ENCODE measurements around the gene PPP2R2C. TPM values are rescaled to one million over a fixed set of nuclear protein-coding genes. Genes with fewer than 3 reads are reported as not detected.
A peak's percentile ranks its signal among the peaks of the same experiment; 100 is the strongest.

Gene PPP2R2C
- total and polyA plus RNA-seq, 2 donors = 5.4 to 6.4 TPM

DNA sequence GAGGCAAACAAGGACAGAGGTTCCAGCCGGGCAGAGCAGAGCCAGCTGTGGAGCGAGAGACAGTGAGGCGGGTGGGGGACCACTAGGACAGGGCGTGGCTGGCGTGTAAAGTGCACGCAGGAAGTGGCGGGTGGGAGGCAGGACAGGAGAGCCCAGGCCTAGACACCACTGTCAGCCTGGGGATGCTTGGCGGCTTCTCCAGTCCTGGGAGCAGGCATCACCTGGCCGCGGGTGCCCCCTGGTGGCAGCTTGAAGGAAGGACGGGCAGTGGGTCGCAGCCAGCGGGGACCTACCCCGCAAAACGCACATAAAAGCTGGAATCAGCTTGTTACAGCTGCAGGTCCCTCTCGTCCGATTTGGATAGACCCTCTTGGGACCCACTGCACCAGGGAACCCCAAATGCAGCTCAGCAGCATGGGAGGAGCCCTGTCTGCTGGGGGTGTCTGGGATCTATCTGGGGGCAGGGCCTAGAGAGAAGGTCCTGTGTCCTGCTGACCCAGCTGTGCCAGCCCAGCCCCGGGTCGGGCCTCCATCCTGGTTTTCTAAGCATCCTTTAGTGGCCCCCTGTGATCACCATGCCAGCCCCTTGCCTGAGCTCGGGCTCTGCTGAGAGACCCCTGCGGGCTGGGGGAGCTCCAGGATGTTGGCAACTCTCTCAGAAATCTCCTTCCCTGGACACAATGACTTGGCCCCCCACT is 145.0 kb downstream of the PPP2R2C start:
- peak; percentile 4 to 64 (median 40) for DNase-seq (ENCODE audit: low read depth in 6 of 9, low spot score in 9 of 9)
- H3K27me3 ChIP-seq (ENCODE audit: control insufficient read depth in 2 of 2, insufficient read depth in 1 of 2, low read length in 1 of 2) = peaks cover 4 to 25% of the 10 kb centered on the region in 2 donors
- no peaks in the 10 kb centered on the region for H3K36me3 ChIP-seq (ENCODE audit: control insufficient read depth in 2 of 2, insufficient read depth in 2 of 2, low read length in 1 of 2)
- 23% methylated on average over 21 of the region's 21 CpGs for WGBS
- no peak overlapping the region for H3K4me3 ChIP-seq (ENCODE audit: low read length in 2 of 2)
- H3K4me1 ChIP-seq (ENCODE audit: control insufficient read depth in 2 of 2, insufficient read depth in 2 of 2, low read length in 2 of 2) = no peaks in the 10 kb centered on the region
- peaks cover 0 to 5% of the 10 kb centered on the region in 2 donors for H3K9me3 ChIP-seq (ENCODE audit: control insufficient read depth in 2 of 2, insufficient read depth in 1 of 2, low read length in 1 of 2)
- H3K27ac ChIP-seq (ENCODE audit: low read depth in 1 of 2, low read length in 1 of 2) = no peak overlapping the region

DNA sequence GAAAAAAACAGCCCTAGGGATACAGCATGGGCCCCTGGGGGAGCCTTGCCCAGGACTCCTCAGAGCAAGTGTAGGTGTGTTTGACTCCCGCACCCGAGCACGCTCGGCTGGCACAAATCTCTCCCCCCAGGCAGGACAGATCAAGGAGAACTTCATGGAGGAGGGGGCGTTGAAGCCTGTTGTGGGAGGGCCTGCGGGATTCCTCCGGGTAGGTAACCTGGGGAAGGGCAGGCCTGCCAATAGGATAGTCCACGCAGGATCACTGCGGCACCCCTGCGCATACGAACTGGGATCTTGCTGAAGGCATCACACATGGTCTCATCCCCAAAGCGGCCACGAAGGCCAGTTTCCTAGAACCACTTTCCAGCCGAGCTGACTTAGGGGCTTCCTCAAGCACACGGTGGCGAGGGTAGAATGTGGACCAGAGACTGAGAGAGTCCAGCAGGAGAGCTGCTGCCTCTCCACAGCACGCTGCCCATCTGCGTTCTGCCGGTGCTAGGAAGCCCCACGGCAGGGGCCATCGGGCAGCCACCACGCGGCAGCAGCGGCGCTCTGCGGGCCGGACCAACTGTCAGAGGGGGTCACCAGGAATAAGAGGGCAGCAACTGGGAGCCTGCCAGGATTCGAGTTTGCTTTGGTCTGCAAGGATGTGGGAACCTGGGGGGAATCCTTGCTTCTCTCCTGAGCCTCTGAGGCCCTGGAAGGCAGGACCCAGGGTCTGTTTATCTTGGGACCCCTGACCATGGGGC is 145.9 kb downstream of the PPP2R2C start:
- H3K4me3 ChIP-seq (ENCODE audit: low read length in 2 of 2) = no peak overlapping the region
- H3K27ac ChIP-seq (ENCODE audit: low read depth in 1 of 2, low read length in 1 of 2) = no peak overlapping the region
- H3K4me1 ChIP-seq (ENCODE audit: control insufficient read depth in 2 of 2, insufficient read depth in 2 of 2, low read length in 2 of 2) = no peaks in the 10 kb centered on the region
- 97% methylated on average over 28 of the region's 28 CpGs for WGBS
- H3K36me3 ChIP-seq (ENCODE audit: control insufficient read depth in 2 of 2, insufficient read depth in 2 of 2, low read length in 1 of 2) = no peaks in the 10 kb centered on the region
- DNase-seq (ENCODE audit: low read depth in 6 of 9, low spot score in 9 of 9) = no peak
- H3K9me3 ChIP-seq (ENCODE audit: control insufficient read depth in 2 of 2, insufficient read depth in 1 of 2, low read length in 1 of 2) = no peaks in the 10 kb centered on the region
- H3K27me3 ChIP-seq (ENCODE audit: control insufficient read depth in 2 of 2, insufficient read depth in 1 of 2, low read length in 1 of 2) = peaks cover 4 to 25% of the 10 kb centered on the region in 2 donors

DNA sequence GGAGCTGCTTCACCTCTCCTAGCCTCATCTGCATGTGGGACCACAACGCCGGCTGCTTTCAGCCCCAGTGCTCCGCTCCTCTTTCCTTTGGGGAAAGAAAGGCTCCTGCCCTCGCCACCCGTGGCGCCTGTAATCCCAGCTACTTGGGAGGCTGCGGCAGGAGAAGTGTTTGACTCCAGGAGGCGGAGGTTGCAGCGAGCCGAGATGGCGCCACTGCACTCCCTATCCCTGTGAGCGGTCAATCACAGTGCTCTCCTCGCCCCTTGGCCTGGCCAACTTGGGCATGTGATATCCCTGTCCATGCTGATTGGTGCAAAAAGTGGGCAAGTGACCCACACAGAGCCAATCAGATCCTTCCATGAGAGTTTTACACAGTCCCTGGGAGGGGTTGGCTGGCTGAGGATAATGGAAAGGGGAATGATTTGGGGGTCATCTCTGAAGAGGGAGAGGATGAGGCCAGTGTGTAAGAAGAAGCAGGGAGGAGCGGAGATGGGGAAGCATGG is 146.6 kb downstream of the PPP2R2C start:
- H3K27ac ChIP-seq (ENCODE audit: low read depth in 1 of 2, low read length in 1 of 2) = no peak overlapping the region
- H3K27me3 ChIP-seq (ENCODE audit: control insufficient read depth in 2 of 2, insufficient read depth in 1 of 2, low read length in 1 of 2) = peaks cover 4 to 25% of the 10 kb centered on the region in 2 donors
- no peaks in the 10 kb centered on the region for H3K9me3 ChIP-seq (ENCODE audit: control insufficient read depth in 2 of 2, insufficient read depth in 1 of 2, low read length in 1 of 2)
- 89% methylated on average over 14 of the region's 14 CpGs for WGBS
- no peak overlapping the region for H3K4me3 ChIP-seq (ENCODE audit: low read length in 2 of 2)
- H3K36me3 ChIP-seq (ENCODE audit: control insufficient read depth in 2 of 2, insufficient read depth in 2 of 2, low read length in 1 of 2) = no peaks in the 10 kb centered on the region
- H3K4me1 ChIP-seq (ENCODE audit: control insufficient read depth in 2 of 2, insufficient read depth in 2 of 2, low read length in 2 of 2) = no peaks in the 10 kb centered on the region
- no peak for DNase-seq (ENCODE audit: low read depth in 6 of 9, low spot score in 9 of 9)

DNA sequence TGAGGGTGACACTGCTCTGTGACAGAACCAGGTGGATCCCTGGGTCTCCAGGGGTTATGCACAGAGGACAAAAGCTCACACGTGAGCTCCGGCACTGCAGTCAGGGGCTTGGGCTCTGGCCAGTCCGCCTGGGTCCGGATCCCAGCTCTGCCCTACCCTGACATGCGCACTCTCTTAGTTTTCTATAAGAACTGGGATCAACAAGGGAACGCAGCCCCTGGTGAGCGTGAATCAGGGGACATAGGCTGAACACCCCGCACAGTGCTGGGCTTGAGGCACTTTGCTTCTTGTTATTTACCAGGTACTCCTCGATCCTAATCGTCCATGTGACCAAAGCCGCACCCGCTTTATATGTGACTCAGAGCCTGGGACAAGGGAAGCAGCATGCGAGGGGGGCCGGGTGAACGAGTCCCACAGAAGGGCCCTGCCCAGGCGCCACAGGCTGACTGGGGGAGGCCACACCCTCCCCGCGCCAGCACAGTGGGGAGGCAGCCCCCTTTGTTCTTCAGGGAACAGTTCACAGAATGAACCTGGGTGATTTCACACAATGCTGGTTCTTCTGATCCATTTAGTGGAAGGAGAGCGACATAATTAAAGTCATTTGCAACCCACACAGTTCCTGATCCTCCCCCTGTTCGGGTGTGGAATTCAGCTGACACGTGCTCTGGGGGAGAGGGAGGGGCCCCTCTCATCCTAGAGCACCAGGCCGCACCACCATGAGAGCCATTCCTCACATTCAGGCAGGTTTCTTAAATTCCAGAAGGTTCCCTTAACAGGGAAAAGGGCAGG is 147.2 kb downstream of the PPP2R2C start:
- Histone ChIP-seq H3K4me1 (ENCODE audit: control insufficient read depth in 2 of 2, insufficient read depth in 2 of 2, low read length in 2 of 2) (no peaks in the 10 kb centered on the region), H3K27me3 (ENCODE audit: control insufficient read depth in 2 of 2, insufficient read depth in 1 of 2, low read length in 1 of 2) (peaks cover 4 to 25% of the 10 kb centered on the region in 2 donors), H3K27ac (ENCODE audit: low read depth in 1 of 2, low read length in 1 of 2) (no peak overlapping the region), H3K9me3 (ENCODE audit: control insufficient read depth in 2 of 2, insufficient read depth in 1 of 2, low read length in 1 of 2) (no peaks in the 10 kb centered on the region), H3K36me3 (ENCODE audit: control insufficient read depth in 2 of 2, insufficient read depth in 2 of 2, low read length in 1 of 2) (no peaks in the 10 kb centered on the region), H3K4me3 (ENCODE audit: low read length in 2 of 2) (no peak overlapping the region)
- DNase-seq (ENCODE audit: low read depth in 6 of 9, low spot score in 9 of 9) = no peak
- WGBS = 34% methylated on average over 22 of the region's 22 CpGs

DNA sequence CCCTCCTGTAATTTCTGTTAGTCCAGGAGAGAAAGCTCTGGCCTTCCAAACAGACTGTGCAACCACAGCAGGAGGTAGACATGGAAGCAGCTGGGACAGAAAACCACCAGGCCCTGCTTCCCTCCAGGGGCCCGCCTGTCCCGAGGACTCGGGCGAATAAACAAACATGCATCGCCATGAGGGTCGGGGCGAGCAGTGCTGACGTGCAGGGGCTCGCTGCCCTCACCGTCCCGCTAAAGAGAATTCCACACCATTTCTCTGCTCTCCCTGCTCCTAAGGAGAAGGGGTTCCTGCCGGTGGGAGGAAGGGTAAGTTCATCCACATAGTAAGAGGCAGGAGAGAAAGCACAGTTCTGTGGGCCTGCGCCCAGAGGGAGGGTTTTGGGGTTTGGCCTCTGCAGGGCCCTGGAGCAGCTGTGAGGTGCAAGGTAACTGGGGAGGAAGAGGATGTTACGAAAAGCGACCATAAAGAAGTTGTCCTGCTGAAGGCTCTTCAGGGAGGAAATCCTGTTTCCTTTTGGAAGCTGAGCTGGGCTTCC is 147.9 kb downstream of the PPP2R2C start:
- 30% methylated on average over 15 of the region's 15 CpGs for WGBS

DNA sequence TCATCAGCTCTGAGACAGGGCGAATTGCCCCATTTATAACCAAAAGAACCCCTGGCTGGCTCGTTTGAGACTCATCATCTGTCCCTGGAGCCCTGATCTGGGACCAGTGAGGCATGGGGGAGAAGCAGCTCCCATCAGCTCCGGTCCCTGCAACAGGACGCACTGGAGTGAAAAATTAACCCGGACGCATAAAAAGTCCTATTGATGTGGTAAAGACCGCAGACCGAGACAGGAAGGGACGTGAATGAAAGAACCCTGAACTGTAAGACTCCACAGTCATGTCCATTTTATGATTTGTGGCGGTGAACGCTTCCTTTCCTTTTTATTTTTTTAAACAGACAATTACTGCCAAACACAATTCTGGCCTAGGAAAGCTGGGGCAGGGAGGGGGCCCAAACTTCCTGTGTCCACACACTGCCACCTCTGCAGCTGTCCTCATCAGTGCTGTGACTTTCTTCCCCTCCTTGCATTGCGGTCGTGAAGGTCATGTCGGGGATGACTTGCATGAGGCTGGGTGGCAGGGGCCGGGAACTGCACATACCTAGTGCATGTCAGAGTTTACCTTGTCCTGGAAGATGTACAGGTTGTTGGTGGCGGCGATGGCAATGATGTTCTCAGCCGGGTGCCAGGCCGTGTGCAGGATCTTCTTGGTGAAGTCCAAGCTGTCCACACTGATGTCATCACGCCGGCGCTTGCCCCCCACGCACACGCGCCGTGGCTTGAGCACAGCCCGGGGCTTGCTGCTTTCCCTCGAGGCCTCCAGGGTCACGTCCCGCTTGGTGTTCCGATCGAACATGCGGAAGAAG is 149.4 kb downstream of the PPP2R2C start:
- no peak overlapping the region for H3K27ac ChIP-seq (ENCODE audit: low read depth in 1 of 2, low read length in 1 of 2)
- no peak overlapping the region for H3K4me3 ChIP-seq (ENCODE audit: low read length in 2 of 2)
- DNase-seq (ENCODE audit: low read depth in 6 of 9, low spot score in 9 of 9) = no peak
- H3K27me3 ChIP-seq (ENCODE audit: control insufficient read depth in 2 of 2, insufficient read depth in 1 of 2, low read length in 1 of 2) = peaks cover 4 to 24% of the 10 kb centered on the region in 2 donors
- WGBS = 66% methylated on average over 33 of the region's 33 CpGs
- H3K9me3 ChIP-seq (ENCODE audit: control insufficient read depth in 2 of 2, insufficient read depth in 1 of 2, low read length in 1 of 2) = no peaks in the 10 kb centered on the region
- no peaks in the 10 kb centered on the region for H3K36me3 ChIP-seq (ENCODE audit: control insufficient read depth in 2 of 2, insufficient read depth in 2 of 2, low read length in 1 of 2)
- no peaks in the 10 kb centered on the region for H3K4me1 ChIP-seq (ENCODE audit: control insufficient read depth in 2 of 2, insufficient read depth in 2 of 2, low read length in 2 of 2)

More for the DNA sequence above, 147.9 kb downstream of the PPP2R2C start:
- DNase-seq (ENCODE audit: low read depth in 6 of 9, low spot score in 9 of 9) = no peak
- Histone ChIP-seq H3K4me3 (ENCODE audit: low read length in 2 of 2) (no peak overlapping the region), H3K27me3 (ENCODE audit: control insufficient read depth in 2 of 2, insufficient read depth in 1 of 2, low read length in 1 of 2) (peaks cover 4 to 25% of the 10 kb centered on the region in 2 donors), H3K27ac (ENCODE audit: low read depth in 1 of 2, low read length in 1 of 2) (no peak overlapping the region), H3K36me3 (ENCODE audit: control insufficient read depth in 2 of 2, insufficient read depth in 2 of 2, low read length in 1 of 2) (no peaks in the 10 kb centered on the region), H3K9me3 (ENCODE audit: control insufficient read depth in 2 of 2, insufficient read depth in 1 of 2, low read length in 1 of 2) (no peaks in the 10 kb centered on the region), H3K4me1 (ENCODE audit: control insufficient read depth in 2 of 2, insufficient read depth in 2 of 2, low read length in 2 of 2) (no peaks in the 10 kb centered on the region)

DNA sequence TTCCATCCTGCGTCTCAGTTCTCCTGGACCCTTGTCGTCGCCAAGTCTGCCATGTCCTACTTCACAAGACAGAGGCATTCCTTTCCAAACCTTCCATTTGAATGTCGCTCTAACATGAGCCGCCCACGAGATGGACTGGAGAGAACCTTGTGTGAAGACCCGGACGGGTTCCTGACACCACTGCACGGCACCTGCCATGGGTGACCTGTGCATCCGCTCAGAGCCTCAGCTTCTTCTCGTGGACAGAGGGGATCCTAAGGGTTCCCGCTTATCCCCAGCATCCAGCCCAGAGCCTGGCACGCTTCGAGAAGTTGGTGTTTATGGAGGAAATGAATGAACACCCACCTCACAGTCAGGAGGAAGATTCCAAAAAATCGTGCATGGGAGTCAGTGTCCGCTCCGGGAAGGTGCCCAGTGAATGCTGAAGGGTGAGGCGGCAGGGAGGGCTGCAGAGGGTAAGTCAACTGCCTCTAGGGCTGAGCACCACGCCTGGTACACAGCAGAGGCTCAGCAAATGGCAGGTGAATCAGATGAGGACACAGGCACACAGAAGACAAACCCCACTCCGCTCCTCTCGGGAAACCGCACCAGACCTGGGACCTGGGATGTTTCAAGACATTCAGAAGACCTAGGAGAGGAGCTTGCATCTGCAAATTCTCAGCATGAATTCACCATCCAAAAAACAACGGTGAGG is 150.2 kb downstream of the PPP2R2C start:
- Histone ChIP-seq H3K4me1 (ENCODE audit: control insufficient read depth in 2 of 2, insufficient read depth in 2 of 2, low read length in 2 of 2) (no peaks in the 10 kb centered on the region), H3K36me3 (ENCODE audit: control insufficient read depth in 2 of 2, insufficient read depth in 2 of 2, low read length in 1 of 2) (no peaks in the 10 kb centered on the region), H3K27ac (ENCODE audit: low read depth in 1 of 2, low read length in 1 of 2) (no peak overlapping the region), H3K9me3 (ENCODE audit: control insufficient read depth in 2 of 2, insufficient read depth in 1 of 2, low read length in 1 of 2) (no peaks in the 10 kb centered on the region), H3K4me3 (ENCODE audit: low read length in 2 of 2) (no peak overlapping the region), H3K27me3 (ENCODE audit: control insufficient read depth in 2 of 2, insufficient read depth in 1 of 2, low read length in 1 of 2) (peaks cover 4 to 18% of the 10 kb centered on the region in 2 donors)
- DNase-seq (ENCODE audit: low read depth in 6 of 9, low spot score in 9 of 9) = no peak
- 92% methylated on average over 23 of the region's 23 CpGs for WGBS

DNA sequence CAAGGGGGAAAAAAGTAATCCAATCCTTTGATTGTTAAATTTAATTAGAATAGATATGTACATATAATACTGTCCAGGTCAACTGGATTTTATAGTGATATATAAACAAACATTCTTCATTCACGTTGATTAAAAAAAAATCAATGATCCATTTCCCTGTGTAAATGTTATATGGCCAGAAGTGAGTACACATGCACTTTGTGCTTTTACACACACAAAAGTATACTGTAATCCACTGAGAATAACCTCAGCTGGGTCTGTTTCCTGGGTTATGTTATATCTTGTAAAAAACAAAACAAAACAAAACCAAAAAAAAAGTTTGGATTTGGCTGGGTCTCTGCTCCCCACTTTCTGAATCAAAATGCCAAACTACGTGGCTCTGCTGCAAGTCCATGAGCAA is 151.1 kb downstream of the PPP2R2C start:
- peaks cover 4 to 18% of the 10 kb centered on the region in 2 donors for H3K27me3 ChIP-seq (ENCODE audit: control insufficient read depth in 2 of 2, insufficient read depth in 1 of 2, low read length in 1 of 2)
- H3K4me1 ChIP-seq (ENCODE audit: control insufficient read depth in 2 of 2, insufficient read depth in 2 of 2, low read length in 2 of 2) = no peaks in the 10 kb centered on the region
- no peaks in the 10 kb centered on the region for H3K36me3 ChIP-seq (ENCODE audit: control insufficient read depth in 2 of 2, insufficient read depth in 2 of 2, low read length in 1 of 2)
- no peak overlapping the region for H3K27ac ChIP-seq (ENCODE audit: low read depth in 1 of 2, low read length in 1 of 2)
- no peaks in the 10 kb centered on the region for H3K9me3 ChIP-seq (ENCODE audit: control insufficient read depth in 2 of 2, insufficient read depth in 1 of 2, low read length in 1 of 2)
- DNase-seq (ENCODE audit: low read depth in 6 of 9, low spot score in 9 of 9) = no peak
- H3K4me3 ChIP-seq (ENCODE audit: low read length in 2 of 2) = no peak overlapping the region
- WGBS = 92% methylated on average over 2 of the region's 2 CpGs

All from thymus (tissue), 11 donors.